Activated T-cell treated with anti-CD3 and anti-CD28 coated beads, Interleukin-2, amount 50 U/mL, for 48 hours (primary cell): Measurements from ENCODE around the gene HSD17B4.
"Not testable (repeated sequence)": the region's sequence is repeated elsewhere in the genome, so short reads cannot be mapped to it uniquely, and the experiment has no call there.

ENCODE experiments used
- DNase-seq, 2 experiments: peaks; one replicate each; pipeline ENCODE4 v3.0.0-alpha.2; 2020

Gene HSD17B4

DNA sequence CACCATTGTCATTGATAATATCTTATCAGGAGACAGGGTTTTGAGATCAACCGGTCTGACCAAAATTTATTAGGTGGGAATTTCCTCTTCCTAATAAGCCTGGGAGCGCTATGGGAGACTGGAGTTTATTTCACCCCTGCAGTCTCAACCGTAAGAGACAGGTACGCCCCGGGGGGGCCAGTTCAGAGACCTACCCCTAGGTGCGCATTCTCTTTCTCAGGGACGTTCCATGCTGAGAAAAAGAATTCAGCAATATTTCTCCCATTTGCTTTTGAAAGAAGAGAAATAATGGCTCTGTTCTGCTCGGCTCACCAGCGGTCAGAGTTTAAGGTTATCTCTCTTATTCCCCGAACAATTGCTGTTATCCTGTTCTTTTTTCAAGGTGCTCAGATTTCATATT, 28.3 kb downstream of the HSD17B4 start:
- not testable (repeated sequence) for DNase-seq

DNA sequence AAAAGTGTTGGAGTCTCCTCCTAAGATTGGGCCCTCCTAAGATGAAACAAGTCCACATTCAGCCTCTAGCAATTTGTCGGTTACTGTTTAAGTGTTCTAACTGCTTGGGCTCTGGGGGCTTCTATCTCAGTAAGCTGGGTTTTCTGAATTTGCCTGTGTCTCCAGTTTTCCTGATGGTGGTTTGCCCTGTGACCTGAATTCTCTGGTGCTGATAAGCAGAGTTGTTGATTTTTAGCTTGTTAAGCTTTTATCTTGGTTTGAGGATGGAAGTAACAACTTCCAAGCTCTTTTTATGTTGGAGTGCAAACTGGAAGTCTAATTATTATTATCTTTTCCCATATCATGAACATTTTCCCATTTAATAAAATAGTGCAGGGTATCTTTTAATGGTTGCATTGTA, 30.9 kb downstream of the HSD17B4 start:
- no peak for DNase-seq

- no peak for DNase-seq
Measured at GRCh38 chr5:119484884-119485283, 32.6 kb downstream of the HSD17B4 start.

DNA sequence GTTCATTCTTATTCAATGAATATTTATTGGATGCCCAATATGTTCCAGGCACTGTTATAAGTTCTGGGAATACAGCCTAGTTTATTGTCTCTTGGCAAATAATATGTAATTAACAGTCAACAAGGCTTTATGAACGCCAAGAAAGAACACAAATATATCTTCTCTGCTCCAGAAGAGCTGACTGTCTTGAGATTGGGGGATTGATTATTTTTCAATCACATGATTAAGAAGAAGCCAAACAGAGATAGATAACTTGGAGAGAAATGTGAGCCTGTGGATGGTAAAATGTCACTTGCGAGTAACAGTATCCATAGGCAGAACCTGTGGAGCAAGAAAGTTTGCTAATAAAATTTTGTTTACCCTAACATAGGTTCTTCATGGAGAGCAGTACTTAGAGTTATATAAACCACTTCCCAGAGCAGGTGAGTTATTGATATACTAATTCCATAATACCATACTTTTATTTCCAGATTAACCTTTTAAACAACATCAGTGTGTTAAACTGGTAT, 49.4 kb downstream of the HSD17B4 start:
- DNase-seq: no peak

DNA sequence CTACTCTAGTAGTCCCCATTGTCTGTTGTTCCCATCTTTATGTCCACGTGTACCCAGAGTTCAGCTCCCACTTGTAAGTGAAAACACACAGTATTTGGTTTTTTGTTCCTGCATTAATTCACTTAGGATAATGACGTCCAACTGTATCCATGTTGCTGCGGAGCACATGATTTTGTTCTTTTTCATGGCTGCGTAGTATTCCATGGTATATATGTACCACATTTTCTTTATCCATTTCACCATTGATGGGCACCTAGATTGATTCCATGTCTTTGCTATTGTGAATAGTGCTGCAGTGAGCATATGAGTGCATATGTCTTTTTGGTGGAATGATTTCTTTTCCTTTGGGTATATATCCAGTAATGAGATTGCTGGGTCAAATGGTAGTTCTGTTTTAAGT, 51.6 kb downstream of the HSD17B4 start:
- DNase-seq: not testable (repeated sequence)

DNA sequence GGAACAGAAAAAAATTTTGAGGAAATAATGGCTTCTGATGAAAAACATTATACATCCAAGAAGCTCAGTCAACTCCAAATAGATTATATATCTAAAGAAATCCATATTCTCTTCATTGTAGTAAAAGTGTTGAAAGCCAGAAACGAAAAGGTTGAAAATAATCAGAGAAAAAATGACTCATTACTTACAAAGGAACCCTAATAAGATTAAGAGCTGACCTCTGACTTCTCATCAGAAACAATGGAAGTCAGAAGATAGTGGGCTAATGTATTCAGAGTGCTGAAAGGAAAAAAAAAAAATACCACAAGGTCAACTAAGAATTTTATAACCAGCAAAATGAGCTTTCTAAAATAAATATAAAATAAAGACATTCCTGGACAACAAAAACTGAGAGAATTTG, 60.0 kb downstream of the HSD17B4 start:
- DNase-seq: no peak

DNA sequence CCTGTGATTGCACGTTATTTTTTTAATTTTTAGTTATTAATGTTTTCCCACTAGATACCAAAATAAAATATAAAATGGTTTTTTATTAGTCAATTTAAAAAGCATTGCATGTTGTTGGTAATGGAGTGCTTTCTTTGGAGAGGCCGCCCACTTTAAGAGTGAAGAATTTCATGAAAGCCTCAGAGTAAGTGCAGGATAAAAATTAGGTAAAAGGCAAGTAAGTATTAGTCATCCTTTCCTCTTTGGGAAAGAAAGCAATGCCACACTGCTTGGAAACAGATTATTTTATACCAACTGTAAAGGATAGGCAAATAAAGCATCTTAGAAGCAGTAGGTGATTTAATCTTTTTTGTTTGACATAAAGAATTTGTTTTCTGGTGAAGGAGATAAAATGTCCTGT, 62.9 kb downstream of the HSD17B4 start:
- DNase-seq: no peak

DNA sequence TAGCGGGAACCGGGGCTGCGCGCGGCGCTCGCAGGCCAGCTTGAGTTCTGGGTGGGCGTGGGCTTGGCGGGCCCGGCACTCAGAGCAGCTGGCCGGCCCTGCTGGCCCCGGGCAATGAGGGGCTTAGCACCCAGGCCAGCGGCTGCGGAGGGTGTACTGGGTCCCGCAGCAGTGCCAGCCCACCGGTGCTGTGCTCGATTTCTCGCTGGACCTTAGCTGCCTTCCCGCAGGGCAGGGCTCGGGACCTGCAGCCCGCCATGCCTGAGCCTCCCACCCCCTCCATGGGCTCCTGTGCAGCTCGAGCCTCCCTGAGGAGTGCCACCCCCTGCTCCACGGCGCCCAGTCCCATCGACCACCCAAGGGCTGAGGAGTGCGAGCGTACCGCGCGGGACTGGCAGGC, 64.8 kb downstream of the HSD17B4 start:
- DNase-seq: not testable (repeated sequence)

DNA sequence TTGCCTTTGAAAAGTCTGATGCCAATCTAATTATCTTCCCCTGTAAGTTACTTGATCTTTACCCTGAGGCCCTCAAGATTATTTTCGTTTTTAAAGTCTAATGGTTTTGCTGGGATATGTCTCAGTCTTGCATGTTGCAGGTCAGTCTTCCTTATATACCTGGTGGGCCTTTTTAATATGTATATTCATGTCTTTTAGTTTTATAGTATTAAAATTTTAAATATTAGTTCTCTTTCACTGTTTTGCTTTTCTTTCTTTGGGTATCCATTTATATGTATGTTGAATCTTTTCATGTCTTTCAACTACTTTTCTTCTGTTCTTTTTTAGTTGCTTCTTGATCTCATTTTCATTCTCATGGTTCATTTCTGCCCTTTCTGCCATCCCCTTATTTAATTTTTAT, 68.9 kb downstream of the HSD17B4 start:
- no peak for DNase-seq

GRCh38 chr5:119522841-119523240, 70.5 kb downstream of the HSD17B4 start:
- DNase-seq: no peak

DNA sequence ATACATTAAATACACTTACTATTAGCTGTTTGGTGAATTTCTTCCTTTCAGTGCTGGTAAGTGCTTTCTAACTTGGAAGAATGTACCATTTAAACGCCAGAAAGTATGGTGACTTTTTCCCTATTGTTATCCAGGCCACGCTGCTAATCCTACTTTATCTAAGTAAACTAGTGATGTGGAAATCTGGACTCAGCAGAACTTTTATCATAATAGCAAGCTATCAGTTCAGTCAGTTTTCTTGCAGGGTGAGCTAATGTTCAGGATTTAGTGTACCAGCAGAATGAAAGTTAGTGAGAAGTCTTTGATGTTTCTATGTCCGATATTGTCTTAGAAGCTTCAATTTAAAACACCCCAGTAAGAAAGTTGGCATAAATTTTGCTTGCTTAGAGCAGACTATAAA, 72.2 kb downstream of the HSD17B4 start:
- DNase-seq: no peak

- DNase-seq: no peak
Measured at GRCh38 chr5:119527351-119527750, 75.1 kb downstream of the HSD17B4 start.

GRCh38 chr5:119529811-119530210, 77.5 kb downstream of the HSD17B4 start:
- DNase-seq: no peak

GRCh38 chr5:119532637-119533036, 80.3 kb downstream of the HSD17B4 start:
- DNase-seq: no peak

DNA sequence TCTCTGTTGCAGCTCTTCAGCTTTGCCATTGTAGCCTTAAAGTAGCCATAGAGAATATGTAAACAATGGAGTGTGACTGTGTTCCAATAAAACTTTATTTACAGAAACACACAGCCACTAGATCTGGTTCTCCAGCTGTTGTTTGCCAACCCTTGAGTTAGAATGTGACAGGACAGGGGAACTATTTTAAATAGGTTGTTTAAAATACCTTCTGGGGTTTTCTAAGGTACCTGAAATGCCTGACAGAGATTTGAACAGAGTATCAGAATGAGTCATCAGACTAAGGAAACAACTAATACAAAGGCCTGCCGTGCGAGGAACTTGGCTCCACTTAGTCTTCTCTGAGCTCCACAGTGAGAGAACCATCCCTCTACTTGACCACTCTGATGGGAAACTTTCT, 85.4 kb downstream of the HSD17B4 start:
- no peak for DNase-seq

DNA sequence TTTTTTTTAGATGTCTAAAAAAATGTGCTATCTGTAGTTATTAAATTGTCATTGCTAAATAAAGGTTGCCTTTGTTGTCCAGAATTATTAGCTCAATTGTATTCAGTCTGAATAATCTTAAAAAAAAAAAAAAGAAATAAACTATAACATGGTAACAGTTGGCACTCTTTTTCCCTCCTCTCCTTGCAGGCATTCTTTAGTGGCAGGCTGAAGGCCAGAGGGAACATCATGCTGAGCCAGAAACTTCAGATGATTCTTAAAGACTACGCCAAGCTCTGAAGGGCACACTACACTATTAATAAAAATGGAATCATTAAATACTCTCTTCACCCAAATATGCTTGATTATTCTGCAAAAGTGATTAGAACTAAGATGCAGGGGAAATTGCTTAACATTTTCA, 89.4 kb downstream of the HSD17B4 start:
- DNase-seq: no peak

GRCh38 chr5:119551819-119552218, 99.5 kb downstream of the HSD17B4 start:
- DNase-seq: no peak

- DNase-seq: no peak
Measured at GRCh38 chr5:119554597-119554996, 102.3 kb downstream of the HSD17B4 start.

DNA sequence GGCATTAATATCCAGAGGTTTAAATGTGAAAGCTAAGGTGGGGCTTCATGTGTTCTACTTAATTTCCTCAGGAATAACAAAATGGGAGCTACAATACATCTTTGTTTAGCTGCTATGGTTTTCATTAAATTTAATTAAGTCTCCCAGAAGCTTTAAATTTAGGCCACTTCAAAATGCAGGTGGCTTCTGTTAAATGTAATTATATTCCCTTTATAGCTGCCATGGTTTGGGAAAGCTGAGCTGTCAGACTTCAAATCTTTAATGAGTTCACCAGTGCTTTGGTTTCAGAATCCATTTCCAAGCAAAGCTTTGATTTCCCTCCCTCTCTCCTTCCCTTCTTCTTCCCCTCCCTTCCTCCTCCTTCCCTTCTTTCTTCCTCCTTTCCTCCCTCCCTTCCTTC, 118.6 kb downstream of the HSD17B4 start:
- no peak for DNase-seq

DNA sequence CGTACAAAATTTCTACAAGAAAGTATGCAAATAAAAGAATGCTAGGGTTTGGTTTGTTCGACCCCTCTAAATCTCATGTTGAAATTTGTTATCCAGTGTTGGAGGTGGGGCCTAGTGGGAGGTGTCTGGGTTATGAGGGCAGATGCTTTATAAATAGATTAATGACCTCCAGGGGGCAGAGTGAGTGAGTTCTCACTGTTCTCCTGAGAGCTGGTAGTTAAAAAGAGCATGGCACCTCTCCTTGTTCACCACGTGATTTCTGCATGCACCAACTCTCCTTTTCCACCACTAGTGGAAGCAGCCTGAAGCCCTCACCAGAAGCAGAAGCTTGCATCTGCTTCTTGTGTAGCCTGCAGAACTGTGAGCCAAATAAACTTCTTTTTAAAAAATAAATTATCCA, 126.6 kb downstream of the HSD17B4 start:
- no peak for DNase-seq

DNA sequence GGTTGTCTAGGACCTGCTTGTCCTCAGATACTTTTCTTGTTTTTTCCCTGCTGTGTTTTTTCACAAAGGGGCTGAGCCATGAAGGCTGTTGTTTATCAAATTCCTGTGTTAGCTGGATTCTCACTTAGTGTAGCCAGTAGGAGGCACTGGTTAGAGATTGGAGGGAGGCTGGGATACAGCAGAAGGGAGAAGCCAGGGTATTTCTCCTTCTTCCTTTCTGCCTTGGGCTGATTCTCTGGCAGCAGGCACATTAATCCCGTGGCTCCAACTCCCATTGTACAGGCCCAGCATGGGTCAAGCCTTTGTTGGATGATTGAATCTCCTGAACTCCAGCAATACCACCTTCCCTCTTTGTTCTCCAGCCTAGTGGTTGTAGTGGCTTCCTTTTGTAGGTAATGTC, 130.7 kb downstream of the HSD17B4 start:
- no peak for DNase-seq

DNA sequence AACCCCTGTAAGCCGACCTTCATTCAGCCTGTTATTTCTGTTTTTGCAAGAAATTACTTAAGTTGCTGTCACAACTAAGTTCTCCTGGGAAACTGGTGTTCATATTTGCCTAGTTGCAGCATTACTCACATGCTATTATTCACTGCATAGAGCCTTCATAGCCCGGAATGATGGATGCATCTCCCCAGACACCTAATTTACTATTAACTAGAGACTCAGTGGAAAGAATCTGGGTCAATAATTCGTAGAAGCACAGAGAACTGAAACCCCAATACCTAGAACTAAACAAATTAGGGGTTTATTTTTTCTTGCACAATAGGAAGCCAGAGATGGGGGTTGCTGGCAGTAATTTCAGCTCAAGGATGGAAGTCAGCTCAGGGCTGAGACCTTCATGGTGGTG, 131.4 kb downstream of the HSD17B4 start:
- no peak for DNase-seq
